ENCODE measurements around the gene LTBR.
"Not testable (repeated sequence)": the region's sequence is repeated elsewhere in the genome, so short reads cannot be mapped to it uniquely, and the experiment has no call there.

The LTBR gene

GRCh38 chr12:6340745-6341416 is 43.1 kb upstream of the LTBR start:
- DNase-seq (ENCODE audit: low read depth): peak; percentile 64
- H3K4me3 ChIP-seq (ENCODE audit: low read depth, low read length): peak overlapping the region; percentile 98
- TF ChIP-seq MAX (IDR thresholded peaks at IDR 0.05; ENCODE audit: low read depth, low read length): no peak
- no peak for TF ChIP-seq MYC (IDR thresholded peaks at IDR 0.05; ENCODE audit: low read depth, low read length)
- TF ChIP-seq CTCF (IDR thresholded peaks at IDR 0.05; ENCODE audit: low read depth, low read length): no peak
- peak; percentile 34 for TF ChIP-seq POLR2A (IDR thresholded peaks at IDR 0.05; ENCODE audit: extremely low read depth, insufficient read length)

- peak; percentile 94 for DNase-seq (ENCODE audit: low read depth)
- TF ChIP-seq CTCF (IDR thresholded peaks at IDR 0.05; ENCODE audit: low read depth, low read length) (no peak), MAX (IDR thresholded peaks at IDR 0.05; ENCODE audit: low read depth, low read length) (peak; percentile 56; the same call in 1 of the 2 replicates), POLR2A (IDR thresholded peaks at IDR 0.05; ENCODE audit: extremely low read depth, insufficient read length) (peak; percentile 72), MYC (IDR thresholded peaks at IDR 0.05; ENCODE audit: low read depth, low read length) (peak; percentile 74)
- peak within 1 kb of the TSS; percentile 98 for H3K4me3 ChIP-seq (ENCODE audit: low read depth, low read length)
These were observed 42.4 kb upstream of the LTBR start, which contains the start of gene TNFRSF1A for GRCh38 chr12:6341417-6342139. TSS of gene TNFRSF1A (minus strand) at chr12:6342076. CDS start at chr12:6341814, 262 bp downstream.

- H3K4me3 ChIP-seq (ENCODE audit: low read depth, low read length): peak overlapping the region; percentile 98
- no peak for DNase-seq (ENCODE audit: low read depth)
- TF ChIP-seq CTCF (IDR thresholded peaks at IDR 0.05; ENCODE audit: low read depth, low read length): no peak
- no peak for TF ChIP-seq MAX (IDR thresholded peaks at IDR 0.05; ENCODE audit: low read depth, low read length)
- no peak for TF ChIP-seq MYC (IDR thresholded peaks at IDR 0.05; ENCODE audit: low read depth, low read length)
- no peak for TF ChIP-seq POLR2A (IDR thresholded peaks at IDR 0.05; ENCODE audit: extremely low read depth, insufficient read length)
These were observed 41.6 kb upstream of the LTBR start for GRCh38 chr12:6342140-6342889.

GRCh38 chr12:6343518-6343917 is 40.4 kb upstream of the LTBR start:
- peak; percentile 61 for DNase-seq (ENCODE audit: low read depth)
- H3K4me3 ChIP-seq (ENCODE audit: low read depth, low read length): no peak overlapping the region
- no peak for TF ChIP-seq MAX (IDR thresholded peaks at IDR 0.05; ENCODE audit: low read depth, low read length)

DNA sequence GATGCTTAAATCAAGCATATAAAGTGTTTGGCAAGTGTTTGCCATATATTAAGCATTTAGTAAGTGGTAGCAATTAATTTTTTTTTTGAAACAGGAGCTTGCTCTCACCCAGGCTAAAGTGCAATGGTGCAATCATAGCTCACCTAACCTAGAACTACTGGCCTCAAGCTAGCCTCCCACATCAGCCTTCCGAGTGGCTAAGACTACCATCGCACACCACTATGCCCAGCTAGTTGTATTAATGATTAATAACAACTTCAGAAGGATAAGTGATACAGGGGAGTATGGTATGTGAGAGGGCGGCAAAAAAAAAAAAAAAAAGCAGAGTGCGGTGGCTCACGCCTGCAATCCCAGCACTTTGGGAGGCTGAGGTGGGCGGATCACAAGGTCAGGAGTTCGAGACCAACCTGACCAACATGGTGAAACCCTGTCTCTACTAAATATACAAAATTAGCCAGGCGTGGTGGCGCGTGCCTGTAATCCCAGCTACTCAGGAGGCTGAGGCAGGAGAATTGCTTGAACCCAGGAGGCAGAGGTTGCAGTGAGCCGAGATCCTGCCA is 39.8 kb upstream of the LTBR start:
- DNase-seq (ENCODE audit: low read depth); H3K4me3 ChIP-seq (ENCODE audit: low read depth, low read length): not testable (repeated sequence)

- H3K4me3 ChIP-seq (ENCODE audit: low read depth, low read length): no peak overlapping the region
- 0 out of 2 replicates have a peak, but pooled peaks have one; percentile 12 for TF ChIP-seq MYC (IDR thresholded peaks at IDR 0.05; ENCODE audit: low read depth, low read length)
- TF ChIP-seq CTCF (IDR thresholded peaks at IDR 0.05; ENCODE audit: low read depth, low read length): no peak
- 0 out of 2 replicates have a peak, but pooled peaks have one; percentile 10 for TF ChIP-seq MAX (IDR thresholded peaks at IDR 0.05; ENCODE audit: low read depth, low read length)
- TF ChIP-seq POLR2A (IDR thresholded peaks at IDR 0.05; ENCODE audit: extremely low read depth, insufficient read length): no peak
- peak; percentile 65 for DNase-seq (ENCODE audit: low read depth)
These were observed 38.5 kb upstream of the LTBR start for GRCh38 chr12:6345319-6346091.
